ENCODE results near the gene TEAD1.

DNA sequence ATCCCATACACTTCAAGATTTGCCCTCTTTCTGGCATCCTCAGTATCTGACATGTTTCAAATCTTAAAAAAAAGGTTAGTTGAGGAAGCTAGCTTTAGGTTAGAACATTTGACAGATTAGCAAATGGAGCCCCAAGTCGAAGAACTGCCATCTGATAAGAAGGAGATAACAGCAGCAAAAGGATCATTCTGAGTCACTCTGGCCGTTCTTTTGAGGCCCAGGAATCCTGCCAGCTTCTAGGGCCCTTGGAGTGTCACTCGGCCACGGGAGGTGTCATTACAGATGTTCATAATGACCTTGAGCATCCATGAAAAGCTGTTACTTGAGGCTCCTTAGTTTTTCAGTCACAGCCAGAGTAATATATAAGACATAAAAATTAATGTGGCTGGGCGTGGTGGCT lies 202.8 kb downstream of the TEAD1 start:
- TF ChIP-seq, protein P1, sequence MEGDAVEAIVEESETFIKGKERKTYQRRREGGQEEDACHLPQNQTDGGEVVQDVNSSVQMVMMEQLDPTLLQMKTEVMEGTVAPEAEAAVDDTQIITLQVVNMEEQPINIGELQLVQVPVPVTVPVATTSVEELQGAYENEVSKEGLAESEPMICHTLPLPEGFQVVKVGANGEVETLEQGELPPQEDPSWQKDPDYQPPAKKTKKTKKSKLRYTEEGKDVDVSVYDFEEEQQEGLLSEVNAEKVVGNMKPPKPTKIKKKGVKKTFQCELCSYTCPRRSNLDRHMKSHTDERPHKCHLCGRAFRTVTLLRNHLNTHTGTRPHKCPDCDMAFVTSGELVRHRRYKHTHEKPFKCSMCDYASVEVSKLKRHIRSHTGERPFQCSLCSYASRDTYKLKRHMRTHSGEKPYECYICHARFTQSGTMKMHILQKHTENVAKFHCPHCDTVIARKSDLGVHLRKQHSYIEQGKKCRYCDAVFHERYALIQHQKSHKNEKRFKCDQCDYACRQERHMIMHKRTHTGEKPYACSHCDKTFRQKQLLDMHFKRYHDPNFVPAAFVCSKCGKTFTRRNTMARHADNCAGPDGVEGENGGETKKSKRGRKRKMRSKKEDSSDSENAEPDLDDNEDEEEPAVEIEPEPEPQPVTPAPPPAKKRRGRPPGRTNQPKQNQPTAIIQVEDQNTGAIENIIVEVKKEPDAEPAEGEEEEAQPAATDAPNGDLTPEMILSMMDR (IDR thresholded peaks at IDR 0.05), result no peak
- TF ChIP-seq ZFX (IDR thresholded peaks at IDR 0.05; ENCODE audit: borderline replicate concordance), result no peak

Measured in 22Rv1 (cell line).